ENCODE results near the gene SPON2. TPM values are rescaled to one million over a fixed set of nuclear protein-coding genes. Genes with fewer than 3 reads are reported as not detected.

The SPON2 gene
- total RNA-seq, 1 donor from 2014 or later, result 13.9 TPM

GRCh38 chr4:1198098-1198844 is 25.9 kb upstream of the SPON2 start:
- Histone ChIP-seq H3K27ac (replicated peaks) (peak overlapping the region; percentile 48), H3K4me1 (peaks cover 44% of the 10 kb centered on the region)

GRCh38 chr4:1196421-1197183 is 24.2 kb upstream of the SPON2 start:
- DNase-seq, result no peak

More at GRCh38 chr4:1198098-1198844, 25.9 kb upstream of the SPON2 start:
- intact Hi-C loops (cut with micrococcal nuclease), result no loop called here
- Histone ChIP-seq H3K4me3 (no peak overlapping the region), H3K36me3 (no peaks in the 10 kb centered on the region), H3K27me3 (ENCODE audit: low read depth) (no peaks in the 10 kb centered on the region), H3K9me3 (replicated peaks) (no peaks in the 10 kb centered on the region)
- no peak for DNase-seq
- TF ChIP-seq CTCF (IDR thresholded peaks at IDR 0.05; ENCODE audit: borderline replicate concordance), result no peak

GRCh38 chr4:1195891-1196401 is 23.6 kb upstream of the SPON2 start:
- TF ChIP-seq CTCF (IDR thresholded peaks at IDR 0.05; ENCODE audit: borderline replicate concordance), result no peak
- Histone ChIP-seq H3K27me3 (ENCODE audit: low read depth) (no peaks in the 10 kb centered on the region), H3K9me3 (replicated peaks) (no peaks in the 10 kb centered on the region), H3K27ac (replicated peaks) (no peak overlapping the region), H3K4me3 (no peak overlapping the region), H3K36me3 (no peaks in the 10 kb centered on the region), H3K4me1 (peaks cover 51% of the 10 kb centered on the region)
- intact Hi-C loops (cut with micrococcal nuclease), result no loop called here
- DNase-seq, result no peak

More at GRCh38 chr4:1196421-1197183, 24.2 kb upstream of the SPON2 start:
- intact Hi-C loops (cut with micrococcal nuclease), result no loop called here
- no peak overlapping the region for H3K4me3 ChIP-seq
- H3K27me3 ChIP-seq (ENCODE audit: low read depth), result no peaks in the 10 kb centered on the region
- H3K9me3 ChIP-seq (replicated peaks), result no peaks in the 10 kb centered on the region
- H3K36me3 ChIP-seq, result no peaks in the 10 kb centered on the region
- H3K4me1 ChIP-seq, result peaks cover 52% of the 10 kb centered on the region
- no peak for TF ChIP-seq CTCF (IDR thresholded peaks at IDR 0.05; ENCODE audit: borderline replicate concordance)
- H3K27ac ChIP-seq (replicated peaks), result no peak overlapping the region

GRCh38 chr4:1195109-1195671 is 22.8 kb upstream of the SPON2 start:
- H3K4me1 ChIP-seq, result peaks cover 44% of the 10 kb centered on the region
- no peaks in the 10 kb centered on the region for H3K9me3 ChIP-seq (replicated peaks)
- H3K36me3 ChIP-seq, result no peaks in the 10 kb centered on the region
- no peak for DNase-seq
- intact Hi-C loops (cut with micrococcal nuclease), result no loop called here
- H3K4me3 ChIP-seq, result no peak overlapping the region
- H3K27me3 ChIP-seq (ENCODE audit: low read depth), result no peaks in the 10 kb centered on the region
- TF ChIP-seq CTCF (IDR thresholded peaks at IDR 0.05; ENCODE audit: borderline replicate concordance), result no peak
- peak overlapping the region; percentile 84 for H3K27ac ChIP-seq (replicated peaks)
